ENCODE data around the gene UNC13C. TPM values are rescaled to one million over a fixed set of nuclear protein-coding genes. Genes with fewer than 3 reads are reported as not detected.

Gene UNC13C
- total RNA-seq, 2 experiments from 2014 or later = not detected

DNA sequence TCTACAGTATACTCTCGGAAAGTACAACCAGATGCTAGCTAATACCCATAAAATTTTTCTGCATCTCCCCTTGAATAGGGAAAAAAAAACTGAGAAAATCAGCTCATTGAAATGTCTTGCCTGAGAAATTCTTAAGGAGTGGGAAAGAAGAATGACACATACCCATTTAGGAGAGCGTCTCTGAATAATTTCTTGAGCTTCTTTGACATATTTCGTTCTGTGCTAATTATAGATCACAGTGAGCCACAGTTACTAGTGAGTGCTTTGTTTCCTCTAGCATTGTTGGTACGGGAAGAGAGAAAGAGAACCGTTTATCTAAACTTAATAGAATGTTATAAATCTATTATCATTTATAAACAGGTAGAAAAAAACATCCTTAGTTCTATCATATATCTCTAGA is 588.4 kb downstream of the UNC13C start:
- no peaks in the 10 kb centered on the region for H4K20me1 ChIP-seq (ENCODE audit: insufficient read depth, low read length)
- H3K4me1 ChIP-seq (ENCODE audit: insufficient read depth, low read length, poor library complexity, severe bottlenecking) = no peaks in the 10 kb centered on the region
- no peak overlapping the region for H3K4me3 ChIP-seq (ENCODE audit: low read depth, low read length, poor library complexity, severe bottlenecking)
- no peak overlapping the region for H3K4me2 ChIP-seq (ENCODE audit: low read length)
- H3K27ac ChIP-seq (ENCODE audit: low read depth, low read length, poor library complexity, severe bottlenecking) = no peak overlapping the region
- TF ChIP-seq EZH2phosphoT487 (IDR thresholded peaks at IDR 0.05; ENCODE audit: borderline replicate concordance, low read depth, low read length) (no peak), CTCF (conservative IDR thresholded peaks at IDR 0.05; ENCODE audit: low read length) (no peak)
- H3K9me3 ChIP-seq (ENCODE audit: low read length) = no peaks in the 10 kb centered on the region
- no peak overlapping the region for H2AFZ ChIP-seq (ENCODE audit: low read length)
- ChIA-PET CTCF (ENCODE audit: unreplicated experiment) (no interaction called here), POLR2A (interaction anchor here (0.5 kb wide), 1 partner anchor 517 kb away, joined by 3 read pairs; no protein-coding TSS in a partner anchor)
- no peaks in the 10 kb centered on the region for H3K9me2 ChIP-seq (ENCODE audit: insufficient read depth, low read length)
- no peaks in the 10 kb centered on the region for H3K79me2 ChIP-seq (ENCODE audit: insufficient read depth, low read depth, low read length)
- no TSS peak for BruUV-seq (replicated peaks)
- no peaks in the 10 kb centered on the region for H3K36me3 ChIP-seq (ENCODE audit: insufficient read depth, low read length)
- intact Hi-C loops (cut with micrococcal nuclease; ENCODE audit: unreplicated experiment) = no loop called here
- no peak for DNase-seq (ENCODE audit: low spot score)

DNA sequence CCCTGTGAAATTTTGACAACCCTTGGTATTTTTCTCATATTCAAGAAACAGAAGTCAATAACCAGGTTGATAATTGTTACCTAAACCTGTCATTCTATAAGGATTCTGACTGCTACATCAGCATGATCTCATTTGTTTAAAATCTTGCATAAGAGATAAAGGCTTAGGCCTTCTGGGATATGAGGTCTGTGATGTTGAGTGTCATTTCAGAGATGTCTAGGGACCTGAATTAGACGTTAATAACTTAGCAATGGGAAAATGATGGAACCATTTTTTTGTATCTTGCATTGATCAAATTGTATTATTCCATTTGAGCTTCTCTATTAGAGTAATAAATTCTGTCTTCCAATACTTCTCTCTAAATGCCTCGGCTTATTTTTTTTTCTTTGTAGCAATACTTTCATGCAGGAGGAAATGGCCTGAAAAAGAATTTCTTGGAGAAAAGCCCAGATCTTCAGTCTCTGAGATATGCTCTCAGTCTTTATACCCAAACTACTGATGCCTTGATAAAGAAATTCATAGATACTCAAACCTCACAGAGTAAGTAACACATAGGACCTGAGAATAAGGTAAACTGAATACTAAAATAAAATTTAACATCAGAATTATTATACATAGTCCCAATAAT is 589.3 kb downstream of the UNC13C start:
- H2AFZ ChIP-seq (ENCODE audit: low read length) = no peak overlapping the region
- H4K20me1 ChIP-seq (ENCODE audit: insufficient read depth, low read length) = no peaks in the 10 kb centered on the region
- no peak overlapping the region for H3K27ac ChIP-seq (ENCODE audit: low read depth, low read length, poor library complexity, severe bottlenecking)
- H3K79me2 ChIP-seq (ENCODE audit: insufficient read depth, low read depth, low read length) = no peaks in the 10 kb centered on the region
- no peak for DNase-seq (ENCODE audit: low spot score)
- TF ChIP-seq EZH2phosphoT487 (IDR thresholded peaks at IDR 0.05; ENCODE audit: borderline replicate concordance, low read depth, low read length) = no peak
- no peak for TF ChIP-seq CTCF (conservative IDR thresholded peaks at IDR 0.05; ENCODE audit: low read length)
- no peak overlapping the region for H3K4me3 ChIP-seq (ENCODE audit: low read depth, low read length, poor library complexity, severe bottlenecking)
- no peaks in the 10 kb centered on the region for H3K4me1 ChIP-seq (ENCODE audit: insufficient read depth, low read length, poor library complexity, severe bottlenecking)
- no peaks in the 10 kb centered on the region for H3K9me2 ChIP-seq (ENCODE audit: insufficient read depth, low read length)
- CTCF ChIA-PET (ENCODE audit: unreplicated experiment) = no interaction called here
- H3K4me2 ChIP-seq (ENCODE audit: low read length) = no peak overlapping the region
- no peaks in the 10 kb centered on the region for H3K36me3 ChIP-seq (ENCODE audit: insufficient read depth, low read length)
- POLR2A ChIA-PET = no interaction called here
- BruUV-seq (replicated peaks) = no TSS peak
- intact Hi-C loops (cut with micrococcal nuclease; ENCODE audit: unreplicated experiment) = no loop called here
- H3K9me3 ChIP-seq (ENCODE audit: low read length) = no peaks in the 10 kb centered on the region

DNA sequence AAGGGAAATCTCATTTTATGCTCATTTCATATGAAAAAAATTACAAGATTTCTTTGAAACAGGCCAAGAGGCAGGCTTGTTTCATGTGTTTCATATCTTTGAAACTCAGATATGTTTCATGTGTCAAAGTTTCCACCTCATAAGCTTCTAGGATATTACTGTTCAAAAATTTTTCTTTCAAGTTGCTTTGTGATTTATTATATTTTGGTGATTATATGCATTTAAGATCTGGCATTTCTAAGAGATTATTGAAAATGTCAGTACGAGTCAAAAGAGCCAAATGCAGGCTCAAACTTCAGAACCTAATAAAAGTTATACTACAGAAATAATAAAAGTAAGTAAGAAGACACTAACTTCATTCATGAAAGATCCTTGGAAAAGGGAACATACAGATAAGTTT is 590.1 kb downstream of the UNC13C start:
- Histone ChIP-seq H3K79me2 (ENCODE audit: insufficient read depth, low read depth, low read length) (no peaks in the 10 kb centered on the region), H3K36me3 (ENCODE audit: insufficient read depth, low read length) (no peaks in the 10 kb centered on the region), H3K4me1 (ENCODE audit: insufficient read depth, low read length, poor library complexity, severe bottlenecking) (no peaks in the 10 kb centered on the region), H3K9me3 (ENCODE audit: low read length) (no peaks in the 10 kb centered on the region), H4K20me1 (ENCODE audit: insufficient read depth, low read length) (no peaks in the 10 kb centered on the region), H3K4me2 (ENCODE audit: low read length) (no peak overlapping the region), H3K9me2 (ENCODE audit: insufficient read depth, low read length) (no peaks in the 10 kb centered on the region), H2AFZ (ENCODE audit: low read length) (no peak overlapping the region), H3K27ac (ENCODE audit: low read depth, low read length, poor library complexity, severe bottlenecking) (no peak overlapping the region), H3K4me3 (ENCODE audit: low read depth, low read length, poor library complexity, severe bottlenecking) (no peak overlapping the region)
- BruUV-seq (replicated peaks) = no TSS peak
- no peak for TF ChIP-seq CTCF (conservative IDR thresholded peaks at IDR 0.05; ENCODE audit: low read length)
- no peak for TF ChIP-seq EZH2phosphoT487 (IDR thresholded peaks at IDR 0.05; ENCODE audit: borderline replicate concordance, low read depth, low read length)
- ChIA-PET CTCF (ENCODE audit: unreplicated experiment) (no interaction called here), POLR2A (no interaction called here)
- no peak for DNase-seq (ENCODE audit: low spot score)
- intact Hi-C loops (cut with micrococcal nuclease; ENCODE audit: unreplicated experiment) = no loop called here

Measured in OCI-LY7 (cell line).